ENCODE measurements around the gene HTRA3. TPM values are rescaled to one million over a fixed set of nuclear protein-coding genes. Genes with fewer than 3 reads are reported as not detected.

HTRA3 gene
- total RNA-seq, 1 donor, result 0.86 TPM

DNA sequence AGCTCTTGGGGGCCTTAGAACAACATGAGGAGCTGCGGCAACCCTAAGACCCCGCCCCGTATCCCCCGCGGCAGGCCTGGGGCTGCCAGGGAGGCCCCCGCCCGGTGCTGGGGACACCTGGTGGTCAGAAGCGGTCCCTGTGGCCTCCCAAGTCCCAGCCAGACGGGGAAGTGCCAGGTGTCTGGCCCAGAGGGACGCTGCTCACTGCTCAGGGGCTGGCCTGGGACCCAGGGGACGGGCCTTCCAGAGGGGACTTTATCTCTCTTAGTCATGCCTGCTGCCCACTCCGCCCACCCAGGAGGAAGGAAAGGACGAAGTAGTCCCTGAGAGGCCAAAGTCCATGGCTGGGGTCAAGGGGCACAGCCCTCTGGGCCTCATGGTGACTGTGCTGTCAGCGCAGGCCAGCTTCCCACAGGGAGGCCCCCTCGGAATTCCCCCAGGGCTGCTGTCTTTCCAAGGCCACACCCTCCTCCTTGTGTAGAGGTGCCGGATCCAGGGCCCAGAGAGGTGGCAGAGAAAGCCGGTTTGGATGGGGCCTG is 31.0 kb upstream of the HTRA3 start:
- no peak for DNase-seq (ENCODE audit: low read depth)
- TF ChIP-seq, protein P1, sequence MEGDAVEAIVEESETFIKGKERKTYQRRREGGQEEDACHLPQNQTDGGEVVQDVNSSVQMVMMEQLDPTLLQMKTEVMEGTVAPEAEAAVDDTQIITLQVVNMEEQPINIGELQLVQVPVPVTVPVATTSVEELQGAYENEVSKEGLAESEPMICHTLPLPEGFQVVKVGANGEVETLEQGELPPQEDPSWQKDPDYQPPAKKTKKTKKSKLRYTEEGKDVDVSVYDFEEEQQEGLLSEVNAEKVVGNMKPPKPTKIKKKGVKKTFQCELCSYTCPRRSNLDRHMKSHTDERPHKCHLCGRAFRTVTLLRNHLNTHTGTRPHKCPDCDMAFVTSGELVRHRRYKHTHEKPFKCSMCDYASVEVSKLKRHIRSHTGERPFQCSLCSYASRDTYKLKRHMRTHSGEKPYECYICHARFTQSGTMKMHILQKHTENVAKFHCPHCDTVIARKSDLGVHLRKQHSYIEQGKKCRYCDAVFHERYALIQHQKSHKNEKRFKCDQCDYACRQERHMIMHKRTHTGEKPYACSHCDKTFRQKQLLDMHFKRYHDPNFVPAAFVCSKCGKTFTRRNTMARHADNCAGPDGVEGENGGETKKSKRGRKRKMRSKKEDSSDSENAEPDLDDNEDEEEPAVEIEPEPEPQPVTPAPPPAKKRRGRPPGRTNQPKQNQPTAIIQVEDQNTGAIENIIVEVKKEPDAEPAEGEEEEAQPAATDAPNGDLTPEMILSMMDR (IDR thresholded peaks at IDR 0.05; ENCODE audit: insufficient read depth, low read depth, low read length), result peak; percentile 39
- no peak overlapping the region for H3K4me3 ChIP-seq (ENCODE audit: low read depth, low read length)

DNA sequence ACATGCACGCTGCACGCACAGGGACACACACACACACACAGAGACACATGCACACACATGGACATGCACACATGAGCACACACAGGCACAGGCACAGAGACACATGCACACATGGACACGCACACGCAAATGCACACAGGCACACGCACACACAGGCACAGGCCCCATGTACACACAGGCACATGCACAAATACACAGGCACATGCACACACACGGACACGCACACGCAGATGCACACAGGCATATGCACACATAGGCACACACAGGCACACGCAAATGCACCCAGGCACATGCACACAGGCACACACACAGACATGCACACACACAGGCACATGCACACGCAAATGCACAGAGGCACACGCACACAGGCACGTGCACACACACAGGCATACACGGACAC is 30.3 kb upstream of the HTRA3 start:
- TF ChIP-seq, protein P1 (IDR thresholded peaks at IDR 0.05; ENCODE audit: insufficient read depth, low read depth, low read length), result no peak
- no peak for DNase-seq (ENCODE audit: low read depth)
- no peak overlapping the region for H3K4me3 ChIP-seq (ENCODE audit: low read depth, low read length)

DNA sequence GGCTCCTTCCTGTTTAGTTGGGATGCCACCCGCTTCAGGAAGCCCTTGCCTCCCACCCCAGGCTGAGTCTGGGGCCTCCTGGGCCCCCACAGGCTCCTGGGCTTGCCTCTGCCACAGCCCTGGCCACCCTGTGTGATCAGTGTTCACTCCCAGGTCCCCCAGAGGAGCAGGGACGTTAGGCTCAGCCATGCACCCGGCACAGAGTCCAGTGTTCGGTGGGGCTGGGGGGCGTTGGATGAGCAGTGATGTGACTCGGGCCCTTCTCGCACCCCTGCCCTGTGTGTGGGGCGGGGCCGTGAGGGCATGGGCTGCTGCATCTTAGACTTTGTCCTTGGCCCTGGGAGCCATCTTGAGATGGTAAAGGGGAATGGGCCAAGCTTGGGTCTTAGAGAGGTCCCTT is 29.9 kb upstream of the HTRA3 start:
- DNase-seq (ENCODE audit: low read depth), result no peak
- no peak overlapping the region for H3K4me3 ChIP-seq (ENCODE audit: low read depth, low read length)

DNA sequence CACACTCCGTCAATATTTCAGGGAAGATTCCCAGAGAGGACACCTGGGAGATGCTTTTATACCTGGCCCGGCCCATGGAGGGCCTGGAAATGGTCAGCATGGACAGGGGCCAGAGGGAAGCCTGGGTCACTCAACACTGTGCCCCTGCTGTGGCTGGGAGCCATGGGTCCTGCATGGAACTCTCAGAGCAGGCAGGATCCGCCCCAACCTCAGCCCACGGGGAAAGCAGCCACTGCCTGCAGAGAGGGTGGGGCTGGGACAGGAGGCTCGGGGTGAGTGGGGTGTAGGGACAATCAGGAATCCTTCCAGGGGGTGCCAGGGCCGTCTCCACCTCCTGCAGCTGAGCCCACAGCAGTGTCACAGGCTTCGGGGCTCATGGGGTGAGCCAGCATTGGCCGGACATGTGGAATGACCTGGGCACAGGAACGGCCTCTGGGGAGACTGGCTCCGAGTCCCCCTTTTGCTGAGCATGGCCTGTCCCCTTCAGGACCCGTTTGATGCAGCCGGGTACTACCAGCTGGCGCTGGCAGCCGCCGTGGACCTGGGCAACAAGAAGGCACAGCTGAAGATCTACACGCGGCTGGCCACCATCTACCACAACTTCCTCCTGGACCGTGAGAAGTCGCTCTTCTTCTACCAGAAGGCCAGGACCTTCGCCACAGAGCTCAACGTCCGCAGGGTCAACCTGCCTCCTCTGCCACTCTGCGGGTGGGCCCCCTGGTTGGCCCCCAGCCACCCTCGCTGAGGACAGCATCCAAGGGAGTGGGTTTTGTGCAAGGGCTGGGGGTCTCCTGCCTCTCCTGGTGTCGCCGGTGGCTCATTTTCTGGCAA is 29.1 kb upstream of the HTRA3 start:
- H3K4me3 ChIP-seq (ENCODE audit: low read depth, low read length), result no peak overlapping the region
- TF ChIP-seq, protein P1 (IDR thresholded peaks at IDR 0.05; ENCODE audit: insufficient read depth, low read depth, low read length), result no peak
- no peak for DNase-seq (ENCODE audit: low read depth)

More for the DNA sequence above, 29.9 kb upstream of the HTRA3 start:
- TF ChIP-seq, protein P1 (IDR thresholded peaks at IDR 0.05; ENCODE audit: insufficient read depth, low read depth, low read length), result no peak

DNA sequence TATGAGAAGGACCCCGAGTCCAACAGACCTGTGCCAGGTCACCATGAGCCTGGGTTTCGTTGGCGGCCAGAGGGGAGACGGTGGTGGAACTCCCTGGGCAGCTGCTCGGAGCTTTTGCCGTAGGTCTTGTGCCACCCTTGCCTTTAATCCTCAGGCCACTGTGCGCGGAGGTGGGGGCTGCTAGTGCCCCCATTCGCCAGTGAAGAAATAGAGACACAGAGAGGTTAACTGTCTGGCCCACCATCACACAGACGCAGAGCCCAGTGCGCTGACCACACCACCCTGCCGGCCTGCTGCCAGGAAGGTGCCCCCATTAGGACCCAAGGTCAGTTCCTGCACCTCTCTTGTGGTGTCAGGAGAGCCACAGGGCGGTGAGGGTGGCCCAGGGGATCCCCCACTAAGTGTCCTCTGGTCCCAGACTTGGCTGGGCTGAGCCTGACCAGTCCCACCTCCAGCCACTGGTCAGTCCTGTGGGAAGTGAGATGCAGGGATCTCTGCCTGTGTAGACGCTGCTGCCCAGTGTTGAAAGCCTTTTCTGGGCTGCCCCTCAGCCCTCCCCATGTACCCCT is 28.3 kb upstream of the HTRA3 start:
- H3K4me3 ChIP-seq (ENCODE audit: low read depth, low read length), result no peak overlapping the region
- DNase-seq (ENCODE audit: low read depth), result no peak
- TF ChIP-seq, protein P1 (IDR thresholded peaks at IDR 0.05; ENCODE audit: insufficient read depth, low read depth, low read length), result no peak

DNA sequence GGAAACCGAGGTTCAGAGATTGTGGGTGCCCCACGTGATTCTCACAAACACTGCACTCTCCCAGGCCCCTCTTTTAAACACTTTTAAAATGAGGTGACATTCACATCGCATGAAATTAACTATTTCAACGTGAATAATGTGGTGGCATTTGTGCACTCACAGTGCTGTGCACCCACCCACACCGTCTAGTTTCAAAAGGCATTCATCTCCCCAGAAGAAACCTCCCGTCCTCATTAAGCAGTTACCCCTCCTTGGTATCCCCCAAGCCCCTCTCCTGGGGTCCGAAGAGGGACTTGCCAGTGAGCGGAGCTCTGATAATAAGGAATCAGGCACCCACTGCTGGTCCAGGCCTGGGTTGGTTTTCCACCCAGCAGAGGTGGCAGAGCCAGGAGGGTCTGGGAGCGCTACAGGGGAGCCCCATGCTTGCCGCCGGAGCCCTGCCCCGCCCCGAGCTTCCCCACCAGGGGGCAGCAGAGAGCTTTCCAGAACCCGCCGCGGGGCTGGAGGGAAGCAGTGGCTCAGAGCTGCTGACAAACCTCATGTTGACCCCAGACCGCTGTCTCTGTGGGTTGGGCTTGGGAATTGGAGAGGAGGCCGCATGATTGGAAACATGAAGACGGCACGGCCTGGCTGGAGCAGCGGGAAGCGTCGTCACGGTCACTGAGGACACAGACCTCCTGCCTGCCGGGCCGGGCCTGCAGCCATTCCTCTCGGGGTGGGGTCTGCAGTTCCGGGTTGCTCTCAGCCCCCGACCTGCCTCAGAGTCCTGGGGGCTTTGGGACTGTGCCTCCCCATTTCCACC is 27.5 kb upstream of the HTRA3 start:
- DNase-seq (ENCODE audit: low read depth), result peak; percentile 97
- TF ChIP-seq, protein P1 (IDR thresholded peaks at IDR 0.05; ENCODE audit: insufficient read depth, low read depth, low read length), result peak; percentile 95
- no peak overlapping the region for H3K4me3 ChIP-seq (ENCODE audit: low read depth, low read length)

Data from fibroblast of villous mesenchyme (primary cell).